ENCODE results near the gene STEAP2.
A peak's percentile ranks its signal among the peaks of the same experiment; 100 is the strongest.
"Not testable (repeated sequence)": the region's sequence is repeated elsewhere in the genome, so short reads cannot be mapped to it uniquely, and the experiment has no call there.

Gene STEAP2

DNA sequence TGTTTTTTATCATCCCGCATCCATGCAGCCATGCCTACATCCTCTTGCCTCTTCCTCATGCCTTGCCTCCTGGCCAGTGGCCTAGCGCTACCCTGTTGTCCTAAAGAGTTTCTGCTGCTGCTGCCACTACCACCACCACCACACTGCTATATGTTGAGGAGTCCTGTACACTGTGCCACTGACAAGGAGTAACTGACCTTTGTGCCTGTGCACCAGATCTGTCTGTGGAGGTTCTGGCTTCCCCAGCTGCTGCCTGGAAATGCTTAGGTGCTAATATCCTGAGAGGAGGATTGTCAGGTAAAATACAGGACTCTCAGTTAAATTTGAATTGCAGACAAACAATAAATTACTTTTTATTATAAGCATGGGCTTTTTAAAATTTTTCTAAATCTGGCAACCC lies 26.5 kb downstream of the STEAP2 start:
- no peak for DNase-seq

- no peak for DNase-seq
Observed at GRCh38 chr7:90238583-90238982, 27.0 kb downstream of the STEAP2 start.

DNA sequence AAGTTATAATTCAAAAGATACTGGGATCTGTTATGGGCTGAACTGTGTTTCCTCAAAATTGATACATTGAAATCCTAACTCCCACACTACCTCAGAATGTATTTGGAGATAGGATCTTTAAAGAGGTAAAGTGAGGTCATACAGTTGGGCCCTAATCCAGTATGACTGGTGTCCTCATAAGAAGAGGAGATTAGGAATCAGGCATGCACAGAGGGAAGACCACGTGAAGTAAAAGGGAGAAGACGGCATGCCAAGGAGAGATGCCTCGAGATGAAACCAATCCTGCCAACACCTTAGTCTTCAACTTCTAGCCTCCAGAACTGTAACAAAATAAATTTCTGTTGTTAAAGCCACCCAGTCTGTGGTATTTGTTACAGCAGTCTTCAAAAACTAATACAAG lies 27.5 kb downstream of the STEAP2 start:
- DNase-seq, result no peak

- DNase-seq, result no peak
Observed at GRCh38 chr7:90239625-90240228, 28.2 kb downstream of the STEAP2 start.

- no peak for DNase-seq
Observed at GRCh38 chr7:90242369-90243168, 31.0 kb downstream of the STEAP2 start.

GRCh38 chr7:90243556-90243955 lies 32.0 kb downstream of the STEAP2 start:
- no peak for DNase-seq

DNA sequence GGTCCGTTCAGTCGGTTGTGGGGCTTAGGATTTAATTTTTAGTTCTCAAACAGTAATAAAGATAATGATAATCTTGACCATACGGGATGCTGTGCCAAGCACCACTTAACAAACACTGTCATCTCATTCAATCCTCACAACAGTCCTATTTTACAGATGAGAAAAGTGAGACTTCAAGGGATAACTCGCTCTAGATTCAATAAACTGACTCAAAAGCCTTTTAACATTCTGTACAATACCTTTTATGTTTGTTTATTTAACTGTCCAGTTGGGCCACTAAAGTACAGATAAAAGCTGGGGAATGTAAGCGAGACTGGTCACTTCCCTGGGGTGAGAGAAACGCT lies 33.0 kb downstream of the STEAP2 start:
- no peak for DNase-seq

GRCh38 chr7:90244909-90245851 lies 33.6 kb downstream of the STEAP2 start, which contains the start of gene CFAP69:
Gene CFAP69 (plus strand): TSS chr7:90245174. CDS start chr7:90245425, 251 bp downstream.
- DNase-seq, result peak; percentile 80 to 88

DNA sequence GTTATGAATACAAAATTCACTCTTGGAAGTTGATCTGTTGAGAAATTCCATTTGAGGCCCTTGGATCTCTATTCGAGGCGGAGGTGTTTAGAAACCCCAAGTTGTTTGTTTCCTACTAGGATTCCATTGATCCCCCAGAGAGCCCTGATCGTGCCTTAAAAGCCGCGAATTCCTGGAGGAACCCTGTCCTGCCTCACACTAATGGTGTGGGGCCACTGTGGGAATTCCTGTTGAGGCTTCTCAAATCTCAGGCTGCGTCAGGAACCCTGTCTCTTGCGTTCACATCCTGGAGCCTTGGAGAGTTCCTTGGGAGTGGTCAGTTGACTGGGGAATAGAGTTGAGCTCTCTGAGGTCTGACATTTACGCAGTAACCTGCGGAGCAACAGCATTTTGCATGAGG lies 34.6 kb downstream of the STEAP2 start:
- no peak for DNase-seq

DNA sequence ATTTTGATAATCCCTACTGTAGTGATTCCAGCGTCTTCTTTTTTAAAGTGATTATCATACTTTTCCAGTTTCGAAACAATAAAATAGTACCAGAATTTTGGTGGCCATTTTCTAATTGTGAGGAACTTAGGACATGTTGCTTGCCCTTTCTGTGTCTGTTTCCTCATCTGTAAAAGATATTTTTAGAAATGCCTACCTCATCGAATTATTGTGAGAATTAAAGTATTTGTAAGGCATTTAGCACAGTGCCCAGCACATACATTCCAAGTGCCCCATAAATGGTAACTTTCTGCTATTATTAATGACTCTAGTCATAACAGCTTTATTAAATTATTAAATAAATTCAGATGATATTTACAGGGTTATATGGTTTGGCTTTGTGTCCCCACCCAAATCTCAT lies 37.2 kb downstream of the STEAP2 start:
- DNase-seq, result no peak

- peak; percentile 14 to 23 for DNase-seq
Observed at GRCh38 chr7:90250601-90251303, 39.2 kb downstream of the STEAP2 start.

DNA sequence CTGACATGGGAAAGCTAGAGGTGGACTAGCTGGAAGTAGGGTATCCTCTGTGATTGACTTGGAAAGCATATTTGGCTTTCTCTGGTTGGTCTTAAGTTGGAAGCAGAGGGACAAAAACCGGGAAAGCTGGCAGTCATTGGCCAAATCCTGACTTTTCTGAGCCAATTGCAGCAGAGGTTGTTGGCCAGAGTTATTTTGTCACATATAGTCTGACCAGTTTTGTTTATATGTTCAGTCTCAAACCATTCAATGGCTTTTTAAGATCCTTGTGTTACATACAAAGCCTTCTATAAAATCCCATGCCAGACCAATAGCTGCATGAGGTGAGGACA lies 39.7 kb downstream of the STEAP2 start:
- no peak for DNase-seq

DNA sequence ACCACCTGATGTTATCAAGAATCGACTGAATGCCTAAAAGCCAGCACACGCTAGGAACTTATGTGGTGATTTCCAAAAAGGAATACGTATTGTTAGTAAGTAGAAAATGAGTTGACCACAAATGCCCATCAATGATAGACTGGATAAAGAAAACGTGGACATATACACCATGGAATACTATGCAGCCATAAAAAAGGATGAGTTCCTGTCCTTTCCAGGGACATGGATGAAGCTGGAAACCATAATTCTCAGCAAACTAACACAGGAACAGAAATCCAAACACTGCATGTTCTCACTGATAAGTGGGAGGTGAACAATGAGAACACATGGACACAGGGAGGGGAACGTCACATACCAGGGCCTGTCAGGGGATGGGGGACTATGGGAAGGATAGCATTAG lies 44.5 kb downstream of the STEAP2 start:
- DNase-seq, result not testable (repeated sequence)

DNA sequence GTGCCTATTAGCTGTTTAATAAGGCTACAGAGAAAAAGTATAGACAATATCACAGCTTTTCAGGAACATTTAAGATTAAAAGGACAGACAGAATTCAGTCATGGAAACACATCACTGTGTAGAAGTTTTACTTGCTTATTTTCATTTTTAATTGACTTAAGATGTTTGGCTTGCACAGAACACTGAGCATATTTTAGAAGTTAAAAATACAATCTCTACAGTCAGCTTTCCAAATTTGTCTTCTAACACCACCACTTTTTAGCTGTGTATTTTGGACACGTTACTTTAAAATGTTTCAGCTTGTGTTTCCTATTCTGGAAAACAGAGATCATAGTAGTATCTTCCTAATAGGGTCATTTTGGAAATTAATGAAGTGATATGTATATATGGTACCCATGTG lies 45.2 kb downstream of the STEAP2 start:
- DNase-seq, result no peak

- DNase-seq, result no peak
Observed at GRCh38 chr7:90261441-90261840, 49.9 kb downstream of the STEAP2 start.

DNA sequence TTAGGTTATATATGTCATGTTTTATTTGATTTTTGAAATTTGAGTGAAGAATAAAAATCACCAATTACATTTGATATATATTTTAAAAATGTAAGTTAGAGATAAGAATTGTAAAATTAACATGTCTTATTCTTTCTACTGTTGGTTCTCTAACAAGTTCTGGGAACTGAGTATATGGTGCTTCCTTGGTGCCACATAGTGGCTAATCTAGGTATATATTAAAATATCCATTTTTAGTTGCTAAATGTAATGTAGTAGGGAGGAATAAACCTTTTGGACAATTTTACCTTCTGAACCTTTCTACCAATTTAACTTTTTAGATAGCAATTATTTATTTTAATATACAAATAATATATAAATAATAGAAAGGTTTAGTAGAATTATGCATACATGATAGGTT lies 50.9 kb downstream of the STEAP2 start:
- DNase-seq, result peak; percentile 8

DNA sequence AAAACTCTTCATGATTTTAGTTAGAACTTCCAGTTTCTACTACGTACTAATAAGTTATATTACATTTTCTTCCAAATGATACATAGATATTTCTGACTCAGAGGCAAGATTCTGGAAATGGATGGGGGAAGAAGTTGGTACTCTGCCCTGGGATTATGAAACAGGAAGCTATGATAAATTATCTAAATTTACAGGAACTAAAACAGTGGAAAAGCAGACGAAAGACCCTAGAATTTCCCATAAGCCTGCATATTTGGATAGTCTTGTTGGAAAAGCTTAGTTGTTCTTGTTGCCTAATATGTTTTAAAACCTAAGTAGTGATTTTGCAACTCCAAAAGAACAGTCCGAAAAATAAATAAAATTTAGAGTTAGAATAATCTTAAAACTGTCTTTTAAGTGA lies 55.3 kb downstream of the STEAP2 start:
- no peak for DNase-seq

DNA sequence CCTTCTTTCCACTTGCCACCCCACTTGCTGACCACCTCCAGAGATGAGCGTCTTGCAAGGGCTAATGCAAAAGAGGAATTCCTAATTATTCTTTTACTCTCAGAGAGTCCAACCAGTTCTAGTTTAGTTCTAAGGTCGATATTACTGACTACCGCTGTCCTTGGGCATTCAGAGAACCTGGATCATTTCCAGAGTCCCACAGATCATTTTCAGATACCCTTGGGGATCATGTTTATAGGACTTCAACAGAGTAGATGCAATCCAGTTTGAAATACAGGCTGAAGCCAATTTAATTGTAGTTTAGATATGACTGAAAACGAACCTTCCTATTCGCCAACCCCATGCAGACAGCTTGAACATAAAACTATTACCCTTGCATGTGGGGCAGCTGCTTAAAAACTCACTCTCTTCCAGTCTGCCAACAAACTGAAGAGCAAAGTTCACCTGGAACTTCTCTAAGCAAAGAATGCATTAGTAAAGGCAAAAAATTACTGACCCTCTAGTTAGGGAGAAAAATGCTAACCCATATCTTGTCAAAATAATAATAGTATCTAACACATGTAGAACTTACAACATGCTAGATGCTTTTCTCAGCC lies 55.8 kb downstream of the STEAP2 start:
- no peak for DNase-seq

DNA sequence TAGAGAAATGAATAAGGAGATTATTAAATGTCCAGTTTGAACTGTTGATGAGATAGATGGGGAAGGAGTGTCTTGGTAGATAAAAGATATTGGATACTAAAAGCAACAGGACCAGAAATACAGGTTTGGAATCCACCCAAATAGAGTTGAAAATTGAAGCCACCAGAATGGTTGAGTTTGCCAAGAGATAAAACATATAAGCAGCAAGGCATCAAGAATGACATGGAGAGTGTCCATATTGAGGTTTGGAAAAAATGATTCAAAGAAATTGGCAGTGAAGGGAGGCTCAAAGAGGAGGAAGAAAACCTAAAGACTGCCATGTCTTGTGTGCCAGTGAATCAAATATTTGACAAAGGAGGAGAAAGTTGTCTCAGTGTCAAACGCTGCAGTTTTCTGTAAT lies 57.6 kb downstream of the STEAP2 start:
- DNase-seq, result no peak

- no peak for DNase-seq
Observed at GRCh38 chr7:90270431-90271178, 59.1 kb downstream of the STEAP2 start.

DNA sequence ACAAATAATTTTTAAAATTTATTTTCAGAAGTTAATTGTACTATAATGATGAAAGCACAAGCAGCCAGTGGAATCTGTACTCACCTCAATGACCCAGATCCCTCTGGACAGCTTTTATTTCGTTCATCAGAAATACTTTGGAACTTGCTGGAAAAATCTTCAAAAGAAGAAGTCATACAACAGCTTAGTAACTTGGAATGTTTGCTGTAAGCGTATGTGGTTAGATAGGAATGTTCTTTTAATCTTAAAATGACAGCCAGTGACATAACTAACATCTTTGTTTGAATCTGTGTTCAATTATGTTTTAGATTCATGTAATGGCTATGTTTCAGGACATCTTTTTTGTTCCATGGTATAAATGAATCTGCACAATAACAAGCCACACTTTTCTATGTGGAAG lies 60.2 kb downstream of the STEAP2 start:
- DNase-seq, result no peak

- DNase-seq, result no peak
Observed at GRCh38 chr7:90272242-90272641, 60.7 kb downstream of the STEAP2 start.
